WTC11 (cell line): ENCODE data around the gene KSR2.

ENCODE experiments used
- AFF4 ChIP-seq: sonication (generic); formaldehyde crosslinking; IDR thresholded peaks from 2 replicates; pipeline ENCODE4 v1.8.1; 2023; ENCODE audit warnings: mild to moderate bottlenecking, missing genetic modification reagents, borderline replicate concordance
- CTCF ChIP-seq: fragments of 200-600 bp; IDR thresholded peaks from 2 replicates; pipeline ENCODE4 v1.8.0; 2022; ENCODE audit warnings: antibody characterized with exemption
- E2F5 ChIP-seq: sonication (generic); formaldehyde crosslinking; IDR thresholded peaks from 2 replicates; pipeline ENCODE4 v1.8.1; 2022; ENCODE audit warnings: mild to moderate bottlenecking, moderate library complexity, missing genetic modification reagents
- ETV6 ChIP-seq: sonication (generic); formaldehyde crosslinking; IDR thresholded peaks from 2 replicates; pipeline ENCODE4 v1.8.1; 2022; ENCODE audit warnings: mild to moderate bottlenecking, missing genetic modification reagents
- NR1H2 ChIP-seq: sonication (generic); formaldehyde crosslinking; IDR thresholded peaks from 2 replicates; pipeline ENCODE4 v1.9.0; 2021; ENCODE audit warnings: mild to moderate bottlenecking, moderate library complexity, missing genetic modification reagents
- STAT6 ChIP-seq: sonication (generic); formaldehyde crosslinking; conservative IDR thresholded peaks from 2 replicates; pipeline ENCODE4 v1.8.1; 2023; ENCODE audit warnings: mild to moderate bottlenecking, low read depth, missing genetic modification reagents, moderate library complexity
- ZBTB21 ChIP-seq: sonication (generic); formaldehyde crosslinking; IDR thresholded peaks from 2 replicates; pipeline ENCODE4 v1.8.1; 2023; ENCODE audit warnings: mild to moderate bottlenecking, missing genetic modification reagents, borderline replicate concordance
- ZNF263 ChIP-seq: sonication (generic); formaldehyde crosslinking; IDR thresholded peaks from 2 replicates; pipeline ENCODE4 v1.8.1; 2022; ENCODE audit warnings: low read depth, mild to moderate bottlenecking, moderate library complexity, missing genetic modification reagents

- TF ChIP-seq ZBTB21 (CRISPR knock-in tag) (no peak), CTCF (no peak), AFF4 (CRISPR knock-in tag) (no peak), STAT6 (CRISPR knock-in tag) (no peak), NR1H2 (CRISPR knock-in tag) (no peak), E2F5 (CRISPR knock-in tag) (no peak), ZNF263 (CRISPR knock-in tag) (no peak), ETV6 (CRISPR knock-in tag) (no peak)
Observed at GRCh38 chr12:117447665-117448366, 521.0 kb downstream of the KSR2 start.
